CD4-positive, alpha-beta T cell treated with Interleukin-17A for 1 hour (primary cell): ENCODE measurements around the gene FAM120A.

Experiments
- DNase-seq: peaks from one replicate; pipeline ENCODE4 v3.0.0-alpha.2; 2020

FAM120A gene

DNA sequence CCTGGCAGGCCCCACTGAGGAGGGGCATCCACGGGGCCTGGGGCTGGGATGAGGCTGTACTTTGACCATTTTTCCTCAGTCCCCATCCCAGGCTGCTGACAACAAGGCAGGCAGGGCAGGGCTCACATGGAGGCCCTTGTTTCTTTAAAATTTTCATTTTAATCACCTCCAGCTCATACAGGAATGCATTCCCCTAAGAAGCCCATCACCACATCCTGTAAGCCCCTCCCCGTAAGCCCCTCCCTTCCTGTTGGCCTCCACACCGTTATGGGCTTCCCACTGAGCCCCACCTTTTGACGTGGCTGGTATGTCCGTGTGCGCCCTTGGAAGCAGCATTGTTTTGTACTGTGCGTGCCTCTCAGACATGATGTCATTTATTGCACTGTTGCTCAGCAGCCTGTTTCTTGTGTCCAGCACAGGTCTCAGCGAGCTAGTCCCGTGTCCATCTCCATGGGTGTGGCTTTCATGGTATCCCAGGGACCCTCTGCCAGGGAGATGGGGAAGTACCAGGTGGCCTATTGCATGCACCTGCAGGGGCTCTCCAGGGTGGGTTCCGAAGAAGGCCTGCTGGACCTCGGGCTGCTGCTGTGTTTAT, 147.3 kb downstream of the FAM120A start:
- DNase-seq: no peak

DNA sequence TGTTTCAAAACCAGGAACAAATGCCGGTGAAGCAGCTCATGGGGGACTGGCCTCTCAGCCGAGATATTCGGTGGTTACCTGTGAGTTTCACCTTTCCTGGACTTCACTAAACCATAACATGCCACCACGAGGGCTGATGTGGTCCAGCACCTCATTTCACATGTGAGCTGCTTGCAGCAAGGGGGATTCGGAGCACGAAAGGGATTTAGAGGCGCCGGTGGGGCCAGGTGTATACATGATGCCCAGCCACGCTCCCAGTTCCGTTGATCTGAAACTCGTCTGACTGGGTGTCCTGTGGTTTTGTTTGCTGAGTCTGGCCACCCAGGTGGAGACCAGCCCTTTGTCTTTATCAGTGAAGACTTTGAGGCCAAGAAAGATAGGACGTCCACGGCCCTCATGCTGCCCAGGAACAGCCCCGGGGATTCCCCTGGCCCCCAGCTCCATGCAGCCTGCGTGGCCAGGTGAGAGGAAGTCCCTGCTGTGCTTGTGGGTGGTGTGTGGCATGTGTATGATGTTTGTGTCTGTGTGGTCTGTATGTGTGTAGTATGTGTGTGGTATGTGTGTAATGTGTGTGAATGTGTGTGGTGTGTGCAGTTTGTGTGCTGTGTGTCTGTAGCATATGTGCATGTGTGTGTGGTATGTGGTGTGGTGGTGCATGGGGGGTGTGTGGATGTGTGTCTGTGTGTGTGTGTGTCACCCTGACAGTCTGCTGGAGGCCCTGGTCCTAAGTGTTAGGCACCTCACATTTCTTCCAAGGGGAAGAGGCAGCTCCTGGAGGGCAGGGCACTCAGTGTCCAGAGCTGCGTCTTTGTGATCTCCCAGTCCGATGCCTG, 148.3 kb downstream of the FAM120A start:
- no peak for DNase-seq

DNA sequence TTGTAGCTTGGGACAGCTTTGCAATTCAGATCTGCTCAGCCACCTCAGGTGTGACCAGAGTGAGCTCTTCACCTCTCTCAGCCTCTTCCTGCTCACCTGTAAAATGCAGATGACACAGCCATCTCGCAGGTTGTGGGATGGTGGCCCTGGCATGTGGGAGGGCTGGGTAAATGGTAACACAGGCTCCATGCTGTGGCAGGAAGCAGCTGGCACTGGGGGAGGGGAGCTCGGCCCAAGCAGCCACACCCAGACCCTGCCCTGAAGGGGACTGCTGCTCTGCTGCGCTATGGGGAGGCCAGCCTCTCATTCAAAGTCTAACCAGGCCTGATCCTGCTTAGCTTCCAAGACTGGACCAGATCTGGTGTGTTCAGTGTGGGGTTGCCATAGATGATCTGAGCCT, 149.0 kb downstream of the FAM120A start:
- DNase-seq: no peak

DNA sequence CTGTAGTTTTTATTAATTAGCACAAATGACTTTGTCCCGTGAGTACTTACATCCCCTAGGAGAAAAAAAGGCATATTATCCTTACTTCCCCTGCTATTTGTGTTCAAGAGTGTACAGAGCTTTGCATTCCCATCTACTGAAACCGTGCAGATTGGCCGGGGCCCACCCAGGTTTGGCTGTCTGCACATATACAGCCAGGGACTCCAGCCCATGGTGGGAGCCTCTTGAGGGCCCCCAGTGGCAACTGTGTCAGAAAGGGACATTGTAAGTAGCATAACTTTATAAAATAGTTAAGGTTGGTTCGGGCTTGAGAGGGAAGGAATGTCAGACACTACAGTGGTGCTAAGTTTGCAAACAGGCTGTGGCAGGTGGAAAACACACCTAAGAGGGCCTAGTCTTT, 149.6 kb downstream of the FAM120A start:
- DNase-seq: no peak

DNA sequence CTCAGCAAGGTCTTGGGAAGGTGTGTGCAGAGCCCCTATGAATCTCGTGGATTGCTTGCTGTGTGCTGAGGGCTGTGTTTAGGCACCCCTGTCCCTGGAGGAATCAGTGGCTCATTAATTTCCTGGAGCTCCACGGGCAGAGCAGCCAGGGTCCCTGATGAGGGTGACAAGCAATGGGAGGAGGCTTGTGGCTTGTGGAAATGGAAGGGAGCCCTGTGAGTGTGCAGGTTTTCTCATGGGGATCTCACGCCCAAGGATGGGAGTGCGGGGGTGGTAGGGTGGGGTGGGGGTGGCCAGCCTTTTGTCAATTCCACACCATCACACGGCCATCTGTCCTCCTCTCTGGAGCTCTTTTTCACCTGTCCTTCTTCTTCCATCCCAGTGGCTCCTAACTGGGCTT, 150.2 kb downstream of the FAM120A start:
- DNase-seq: no peak

DNA sequence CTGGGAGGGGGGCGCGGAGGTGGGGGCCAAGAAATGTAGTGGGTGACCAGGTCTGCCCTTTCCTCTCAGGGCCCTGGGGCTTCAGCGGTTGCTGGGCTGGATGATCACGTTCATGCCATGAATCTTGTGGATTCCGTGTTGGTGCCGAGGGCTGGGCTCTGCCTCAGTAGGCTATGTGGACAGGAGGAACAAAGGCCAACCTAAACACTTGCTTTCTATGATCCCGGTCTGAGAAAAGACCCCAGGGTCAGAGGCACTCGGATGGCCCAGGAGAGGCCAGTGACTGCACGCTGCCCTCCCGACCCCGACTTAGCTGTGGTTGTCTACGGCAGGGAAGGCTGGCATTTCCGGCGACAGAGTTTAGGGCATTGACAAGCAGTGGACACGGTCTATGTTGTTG, 151.5 kb downstream of the FAM120A start:
- no peak for DNase-seq

DNA sequence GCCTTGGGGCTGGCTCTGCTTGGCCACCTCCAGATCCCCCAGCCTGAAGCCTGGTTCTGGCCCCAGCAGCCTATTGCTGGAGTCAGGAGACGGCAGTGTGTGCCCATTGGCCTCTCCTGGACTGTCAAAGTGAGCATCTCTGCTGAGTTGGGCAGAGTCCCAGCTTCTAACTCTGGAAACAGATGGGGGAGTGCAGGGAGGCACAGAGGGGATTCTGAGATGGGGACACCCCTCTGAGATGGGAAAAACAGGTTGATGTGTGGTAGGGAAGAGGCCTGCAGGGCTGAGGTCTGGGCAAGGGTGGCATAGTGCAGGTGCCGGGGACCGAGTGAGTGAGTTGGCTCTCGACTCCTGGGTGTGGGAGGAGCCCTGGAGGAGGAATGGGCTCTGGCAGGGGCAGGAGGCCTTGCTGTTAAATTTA, 152.4 kb downstream of the FAM120A start:
- DNase-seq: no peak

DNA sequence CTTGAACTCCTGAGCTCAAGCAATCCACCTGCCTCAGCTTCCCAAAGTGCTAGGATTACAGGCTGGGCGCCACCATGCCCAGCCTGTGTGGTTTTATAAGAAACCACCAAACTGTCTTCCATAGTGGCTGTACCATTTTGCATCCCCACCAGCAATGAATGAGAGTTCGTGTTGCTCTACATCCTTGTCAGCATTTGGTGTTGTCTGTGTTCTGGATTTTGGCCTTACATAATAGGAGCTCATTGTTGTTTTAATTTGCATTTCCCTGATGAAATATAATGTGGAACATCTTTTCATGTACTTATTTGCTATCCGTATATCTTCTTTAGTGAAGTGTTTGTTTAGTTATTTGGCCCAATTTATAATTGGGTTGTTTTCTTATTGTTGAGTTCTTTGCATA, 154.7 kb downstream of the FAM120A start:
- no peak for DNase-seq

DNA sequence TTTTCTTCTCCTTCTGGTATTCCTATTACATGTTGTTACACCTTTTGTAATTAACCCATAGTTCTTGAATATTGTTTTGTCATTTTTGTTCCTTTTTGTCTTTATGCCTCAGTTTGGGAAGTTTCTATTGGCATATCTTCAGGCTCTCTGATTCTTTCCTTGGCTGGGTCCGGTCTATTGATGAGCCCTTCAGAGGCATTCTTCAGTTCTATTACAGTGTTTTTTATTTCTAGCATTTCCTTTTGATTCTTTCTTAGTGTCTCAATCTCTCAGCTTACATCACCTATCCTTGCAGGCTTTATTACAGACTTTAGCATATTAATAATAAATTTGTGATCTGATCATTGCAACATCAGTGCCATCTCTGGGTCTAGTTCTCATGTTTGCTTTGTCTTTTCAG, 158.7 kb downstream of the FAM120A start:
- DNase-seq: no peak

DNA sequence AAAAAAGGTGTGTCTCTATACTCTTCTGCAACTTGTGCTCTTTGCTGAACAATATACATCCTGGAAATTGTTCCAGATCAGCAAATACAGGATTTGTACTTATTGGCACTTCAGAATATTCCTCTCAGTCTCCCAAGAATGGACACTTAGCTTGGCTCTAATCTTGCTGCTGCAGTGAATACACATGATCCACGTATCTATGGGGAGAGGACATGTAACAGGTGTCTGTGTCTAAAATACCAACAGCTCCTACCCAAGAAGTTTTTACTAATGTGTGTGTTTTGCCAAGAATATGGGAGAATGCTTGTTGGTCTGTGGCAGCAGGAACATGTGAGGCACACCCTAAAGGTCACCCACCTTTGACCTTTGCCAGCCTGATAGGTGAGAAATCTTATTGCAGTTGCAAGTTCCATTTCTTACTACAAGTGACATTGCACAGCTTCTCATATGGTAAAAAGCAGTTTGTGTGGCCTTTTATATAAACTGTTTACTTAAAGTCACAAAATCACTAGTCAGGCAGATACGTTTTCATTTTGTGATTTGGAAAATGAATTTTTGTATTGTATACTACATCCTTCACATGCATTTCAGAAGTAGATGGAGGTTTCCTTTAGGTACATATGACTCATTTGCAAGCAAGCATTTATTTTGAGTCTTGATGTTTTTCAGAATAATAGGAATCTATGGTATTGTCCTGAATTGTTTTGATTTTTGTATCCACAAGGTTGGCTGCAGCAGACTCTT, 160.7 kb downstream of the FAM120A start:
- DNase-seq: no peak

DNA sequence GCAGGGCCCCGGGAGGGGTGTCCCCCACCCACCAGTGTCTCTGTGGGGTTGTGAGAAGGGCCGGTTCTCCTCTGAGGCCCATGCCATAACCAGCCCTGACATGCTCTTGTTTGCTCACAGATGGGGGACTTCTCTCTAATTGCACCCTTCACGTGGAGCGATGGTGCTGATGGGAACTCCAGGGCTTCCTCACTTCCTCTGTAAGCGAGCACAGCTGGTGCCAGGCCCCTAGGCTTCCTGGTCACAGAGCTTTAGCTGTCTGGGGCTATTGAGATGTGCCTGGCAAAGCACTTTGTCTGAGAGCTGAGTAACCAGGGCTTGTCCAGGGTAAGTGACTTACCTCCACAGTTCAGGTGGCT, 161.3 kb downstream of the FAM120A start:
- no peak for DNase-seq

DNA sequence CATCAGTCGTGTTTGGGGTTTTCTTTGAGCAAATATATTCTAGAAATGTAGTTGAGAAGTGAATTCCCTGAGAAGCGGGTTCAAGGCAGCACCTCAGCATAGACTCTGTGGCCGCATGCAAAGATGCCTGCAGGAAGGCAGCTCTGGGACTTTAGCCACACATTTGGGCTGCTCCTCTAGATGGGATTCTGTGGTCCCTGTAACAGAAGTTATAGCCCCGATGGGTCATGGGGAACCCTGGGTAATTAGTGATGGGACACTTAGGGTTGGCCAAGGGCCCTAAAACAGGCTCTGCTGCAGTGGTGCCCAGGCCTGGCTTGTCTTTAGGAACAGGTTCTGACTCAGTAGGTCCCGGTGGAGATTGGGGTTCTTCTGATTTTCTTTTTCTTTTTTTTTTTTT, 161.7 kb downstream of the FAM120A start:
- DNase-seq: no peak

DNA sequence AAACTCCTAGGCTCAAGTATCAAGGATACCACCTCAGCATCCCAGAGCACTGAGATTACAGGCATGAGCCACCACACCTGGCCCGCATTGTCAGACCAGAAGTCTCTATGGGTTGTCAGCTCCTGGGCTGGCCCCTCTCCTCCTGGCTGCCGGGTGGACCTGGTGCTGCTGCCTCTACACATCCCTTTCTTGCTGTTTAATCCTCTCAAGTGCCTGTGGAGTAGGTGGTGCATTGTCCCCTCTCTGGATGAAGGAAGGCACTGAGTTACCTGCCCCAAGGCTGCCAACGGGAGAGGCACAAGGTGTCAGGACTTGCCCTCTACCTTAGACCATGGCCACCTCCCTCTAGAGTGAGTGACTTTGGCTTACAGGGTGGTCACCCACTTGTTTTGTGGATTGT, 162.3 kb downstream of the FAM120A start:
- no peak for DNase-seq

DNA sequence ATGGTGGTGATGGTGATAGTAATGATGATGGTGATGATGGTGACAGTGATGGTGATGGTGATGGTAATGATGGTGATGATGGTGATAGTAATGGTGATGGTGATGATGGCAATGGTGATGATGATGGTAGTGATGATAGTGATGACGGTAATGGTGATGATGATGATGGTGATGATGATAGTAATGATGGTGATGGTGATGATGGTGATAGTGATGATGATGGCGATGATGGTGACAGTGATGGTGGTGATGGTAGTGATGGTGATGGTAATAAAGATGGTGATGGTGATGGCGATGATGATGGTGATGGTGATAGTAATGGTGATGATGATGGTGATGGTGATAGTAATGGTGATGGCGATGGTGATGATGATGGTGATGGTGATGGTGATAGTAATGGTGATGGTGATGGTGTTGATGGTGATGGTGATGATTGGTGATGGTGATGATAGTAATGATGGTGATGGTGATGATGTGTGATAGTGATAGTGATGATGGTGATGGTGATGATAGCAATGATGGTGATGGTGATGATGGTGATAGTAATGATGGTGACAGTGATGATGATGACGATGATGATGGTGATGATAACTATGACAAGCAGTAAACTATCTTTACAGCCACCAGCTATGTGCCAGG, 163.5 kb downstream of the FAM120A start:
- no peak for DNase-seq
